ENCODE measurements around the gene BRD2. TPM values are rescaled to one million over a fixed set of nuclear protein-coding genes. Genes with fewer than 3 reads are reported as not detected.
A peak's percentile ranks its signal among the peaks of the same experiment; 100 is the strongest.

The BRD2 gene
- total and polyA plus RNA-seq, 9 of the 15 experiments (the other 6 are each of a cell fraction or from before 2014, with no cell fraction given), result 19.0 to 252 (median 181) TPM

- TF ChIP-seq, protein P1, sequence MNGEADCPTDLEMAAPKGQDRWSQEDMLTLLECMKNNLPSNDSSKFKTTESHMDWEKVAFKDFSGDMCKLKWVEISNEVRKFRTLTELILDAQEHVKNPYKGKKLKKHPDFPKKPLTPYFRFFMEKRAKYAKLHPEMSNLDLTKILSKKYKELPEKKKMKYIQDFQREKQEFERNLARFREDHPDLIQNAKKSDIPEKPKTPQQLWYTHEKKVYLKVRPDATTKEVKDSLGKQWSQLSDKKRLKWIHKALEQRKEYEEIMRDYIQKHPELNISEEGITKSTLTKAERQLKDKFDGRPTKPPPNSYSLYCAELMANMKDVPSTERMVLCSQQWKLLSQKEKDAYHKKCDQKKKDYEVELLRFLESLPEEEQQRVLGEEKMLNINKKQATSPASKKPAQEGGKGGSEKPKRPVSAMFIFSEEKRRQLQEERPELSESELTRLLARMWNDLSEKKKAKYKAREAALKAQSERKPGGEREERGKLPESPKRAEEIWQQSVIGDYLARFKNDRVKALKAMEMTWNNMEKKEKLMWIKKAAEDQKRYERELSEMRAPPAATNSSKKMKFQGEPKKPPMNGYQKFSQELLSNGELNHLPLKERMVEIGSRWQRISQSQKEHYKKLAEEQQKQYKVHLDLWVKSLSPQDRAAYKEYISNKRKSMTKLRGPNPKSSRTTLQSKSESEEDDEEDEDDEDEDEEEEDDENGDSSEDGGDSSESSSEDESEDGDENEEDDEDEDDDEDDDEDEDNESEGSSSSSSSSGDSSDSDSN (IDR thresholded peaks at IDR 0.05; ENCODE audit: borderline replicate concordance in 1 of 2, low read depth in 2 of 2, low read length in 2 of 2), result no peak
- TF ChIP-seq VEZF1 (CRISPR knock-in tag; IDR thresholded peaks at IDR 0.05) (no peak), RNF219 (CRISPR knock-in tag; IDR thresholded peaks at IDR 0.05) (peak; percentile 24; the same call in 1 of the 2 replicates), RBM22 (IDR thresholded peaks at IDR 0.05; ENCODE audit: low read depth, low read length, poor library complexity, severe bottlenecking) (peak; percentile 0), PTRF (tag; IDR thresholded peaks at IDR 0.05) (no peak), ZNF12 (CRISPR knock-in tag; IDR thresholded peaks at IDR 0.05) (peak; percentile 12; the same call in 1 of the 2 replicates), GTF2A2 (tag; IDR thresholded peaks at IDR 0.05) (peak; percentile 98), PCBP1 (IDR thresholded peaks at IDR 0.05; ENCODE audit: low read depth, low read length, poor library complexity, severe bottlenecking) (peak; percentile 96), GTF2F1 (IDR thresholded peaks at IDR 0.05; ENCODE audit: low read depth, low read length) (peak; percentile 99), KHSRP (IDR thresholded peaks at IDR 0.05) (peak; percentile 95), CBX1 (IDR thresholded peaks at IDR 0.05; ENCODE audit: low read depth) (peak; percentile 96), ZNF76 (CRISPR knock-in tag; IDR thresholded peaks at IDR 0.05; ENCODE audit: borderline replicate concordance) (peak; percentile 95), MEF2D (tag; conservative IDR thresholded peaks at IDR 0.05; ENCODE audit: low read depth) (0 out of 2 replicates have a peak, but pooled peaks have one; percentile 22), MTF1 (CRISPR knock-in tag; IDR thresholded peaks at IDR 0.05; ENCODE audit: borderline replicate concordance) (no peak), BCOR (IDR thresholded peaks at IDR 0.05) (no peak)
- TF ChIP-seq, protein P2, sequence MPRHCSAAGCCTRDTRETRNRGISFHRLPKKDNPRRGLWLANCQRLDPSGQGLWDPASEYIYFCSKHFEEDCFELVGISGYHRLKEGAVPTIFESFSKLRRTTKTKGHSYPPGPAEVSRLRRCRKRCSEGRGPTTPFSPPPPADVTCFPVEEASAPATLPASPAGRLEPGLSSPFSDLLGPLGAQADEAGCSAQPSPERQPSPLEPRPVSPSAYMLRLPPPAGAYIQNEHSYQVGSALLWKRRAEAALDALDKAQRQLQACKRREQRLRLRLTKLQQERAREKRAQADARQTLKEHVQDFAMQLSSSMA (CRISPR knock-in tag; IDR thresholded peaks at IDR 0.05), result peak; percentile 88; the same call in 1 of the 2 replicates
- TF ChIP-seq, protein P3, sequence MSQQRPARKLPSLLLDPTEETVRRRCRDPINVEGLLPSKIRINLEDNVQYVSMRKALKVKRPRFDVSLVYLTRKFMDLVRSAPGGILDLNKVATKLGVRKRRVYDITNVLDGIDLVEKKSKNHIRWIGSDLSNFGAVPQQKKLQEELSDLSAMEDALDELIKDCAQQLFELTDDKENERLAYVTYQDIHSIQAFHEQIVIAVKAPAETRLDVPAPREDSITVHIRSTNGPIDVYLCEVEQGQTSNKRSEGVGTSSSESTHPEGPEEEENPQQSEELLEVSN (IDR thresholded peaks at IDR 0.05; ENCODE audit: borderline replicate concordance in 1 of 2, extremely low read depth in 1 of 2, insufficient read depth in 1 of 2, insufficient read length in 1 of 2, low read depth in 1 of 2, low read length in 1 of 2, poor library complexity in 1 of 2, severe bottlenecking in 1 of 2), result peak; percentile 97
Observed at GRCh38 chr6:32971581-32972352, 3.4 kb downstream of the BRD2 start (continued).

Measured in K562 (cell line).